GM12878 (cell line): ENCODE measurements around the gene DPP4. TPM values are rescaled to one million over a fixed set of nuclear protein-coding genes. Genes with fewer than 3 reads are reported as not detected.

Source experiments
- CREB1 ChIP-seq: IDR thresholded peaks from 2 replicates; pipeline ENCODE4 v1.6.1; 2012; ENCODE audit warnings: low read depth, mild to moderate bottlenecking, inconsistent platforms
- JUND ChIP-seq: IDR thresholded peaks from 2 replicates; pipeline ENCODE4 v1.6.1; 2012; ENCODE audit warnings: low read depth, mild to moderate bottlenecking, low read length, improper control_type of control experiment, moderate library complexity
- MTA2 ChIP-seq: fragments of 450-650 bp; IDR thresholded peaks from 2 replicates; pipeline ENCODE4 v1.6.1; 2016; ENCODE audit warnings: low read depth, mild to moderate bottlenecking, moderate library complexity
- NBN ChIP-seq: fragments of 450-650 bp; IDR thresholded peaks from 2 replicates; pipeline ENCODE4 v1.6.1; 2016
- NRF1 ChIP-seq: conservative IDR thresholded peaks from 2 replicates; pipeline ENCODE4 v1.6.1; 2011; ENCODE audit warnings: mild to moderate bottlenecking, low read depth, low read length, improper control_type of control experiment
- RFX5 ChIP-seq: IDR thresholded peaks from 2 replicates; pipeline ENCODE4 v1.6.1; 2011; ENCODE audit warnings: low read depth, low read length, improper control_type of control experiment
- SMAD5 ChIP-seq: IDR thresholded peaks from 2 replicates; pipeline ENCODE4 v1.6.1; 2016; ENCODE audit warnings: antibody characterized with exemption, low read depth
- STAT1 ChIP-seq: fragments of 450-650 bp; conservative IDR thresholded peaks from 2 replicates; pipeline ENCODE4 v1.6.1; 2014; ENCODE audit warnings: antibody characterized with exemption, mild to moderate bottlenecking
- ZNF384 ChIP-seq: IDR thresholded peaks from 2 replicates; pipeline ENCODE4 v1.6.1; 2012; ENCODE audit warnings: low read depth, mild to moderate bottlenecking, low read length, improper control_type of control experiment, borderline replicate concordance
- polyA plus RNA-seq, 11 experiments: library from polyadenylated mRNA; depleted of rRNA in 4 of 11; unstranded in 6 of 11; stranded (reverse) in 5 of 11; fragments of >200 nt; fragmentation: Nextera tagmentation in 4 of 11; fragmentation: Illumina TruSeq in 1 of 11; extraction: Ambion mirVana in 4 of 11; extraction: Trizol in 1 of 11; gene quantifications; 1 replicate in 1 of 11; 2 replicates in 10 of 11; pipeline versions ENCODE4 v1.2.1 to v1.2.3, GENCODE V29; 2011 to 2016; ENCODE audit warnings: inconsistent platforms in 2 of 11, missing spikeins in 2 of 11, low read depth in 1 of 11
- total RNA-seq, 4 experiments: library from RNA; depleted of rRNA in 3 of 4; stranded (reverse); fragments of >200 nt in 3 of 4; fragmentation: Illumina TruSeq in 1 of 4; extraction: Trizol in 1 of 4; gene quantifications; 2 replicates each; pipeline versions ENCODE4 v1.2.1 to v1.2.3, GENCODE V29; 2013 to 2021
- TF ChIP-seq, protein P1 (sequence below): fragments of 450-650 bp; formaldehyde crosslinking; IDR thresholded peaks from 2 replicates; pipeline ENCODE4 v1.4.0; 2020; ENCODE audit warnings: mild to moderate bottlenecking, moderate library complexity
- TF ChIP-seq, protein P2 (sequence below): fragments of 150-350 bp; IDR thresholded peaks from 2 replicates; pipeline ENCODE4 v1.6.1; 2016; ENCODE audit warnings: low read depth, low read length
- TF ChIP-seq, protein P3 (sequence below): fragments of 450-650 bp; IDR thresholded peaks from 2 replicates; pipeline ENCODE4 v1.6.1; 2014; ENCODE audit warnings: mild to moderate bottlenecking
- TF ChIP-seq, protein P4 (sequence below): IDR thresholded peaks from 2 replicates; pipeline ENCODE4 v1.6.1; 2011; ENCODE audit warnings: borderline replicate concordance, low read depth, mild to moderate bottlenecking, moderate library complexity, low read length; ENCODE audit not compliant: insufficient read depth, poor library complexity, severe bottlenecking
- TF ChIP-seq, protein P5 (sequence below): IDR thresholded peaks from 2 replicates; pipeline ENCODE4 v1.6.1; 2012; ENCODE audit warnings: improper control_type of control experiment, low read depth, low read length; ENCODE audit not compliant: insufficient replicate concordance

Gene DPP4
- total and polyA plus RNA-seq, 10 of the 15 experiments (the other 5 are each of a cell fraction or from before 2014, with no cell fraction given), result 4.1 to 11.4 (median 9.3) TPM

DNA sequence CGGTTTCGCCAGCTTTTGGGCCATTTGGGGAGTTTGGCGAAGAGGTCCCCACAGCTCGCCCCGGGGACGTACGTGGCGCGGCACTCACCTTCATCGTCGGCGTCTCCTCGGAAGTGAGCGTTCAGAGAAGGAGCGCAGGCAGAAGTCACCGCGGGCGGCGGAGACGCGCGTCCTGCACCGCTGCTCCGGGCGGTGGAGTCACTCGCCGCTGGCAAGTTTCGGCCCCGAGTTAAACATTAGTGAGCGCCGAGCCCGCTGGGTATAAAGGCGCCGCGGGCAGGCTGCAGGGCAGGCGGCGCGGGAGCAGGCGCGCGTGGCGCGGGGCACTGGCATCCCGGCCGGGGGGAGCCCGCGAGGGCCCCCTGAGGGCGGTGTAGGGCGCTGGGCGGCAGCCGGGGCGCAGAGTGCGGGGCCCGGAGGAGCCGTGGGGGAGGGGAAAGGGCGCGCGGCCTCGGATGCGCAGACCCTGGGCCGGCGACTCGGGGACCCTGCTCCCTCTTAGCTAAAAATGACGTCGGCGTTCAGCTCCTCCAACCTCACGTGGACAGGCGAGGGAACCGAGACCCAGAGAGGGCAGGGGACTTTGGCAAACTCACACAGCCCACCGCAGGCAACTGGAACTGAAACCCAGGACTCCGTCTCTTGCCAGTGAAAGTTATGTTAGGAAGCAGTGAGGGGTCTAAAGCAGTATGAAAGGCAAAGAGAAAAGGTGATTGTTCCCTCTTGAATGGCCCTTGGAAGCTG lies at the start of gene DPP4 (continued):
- TF ChIP-seq, protein P1, sequence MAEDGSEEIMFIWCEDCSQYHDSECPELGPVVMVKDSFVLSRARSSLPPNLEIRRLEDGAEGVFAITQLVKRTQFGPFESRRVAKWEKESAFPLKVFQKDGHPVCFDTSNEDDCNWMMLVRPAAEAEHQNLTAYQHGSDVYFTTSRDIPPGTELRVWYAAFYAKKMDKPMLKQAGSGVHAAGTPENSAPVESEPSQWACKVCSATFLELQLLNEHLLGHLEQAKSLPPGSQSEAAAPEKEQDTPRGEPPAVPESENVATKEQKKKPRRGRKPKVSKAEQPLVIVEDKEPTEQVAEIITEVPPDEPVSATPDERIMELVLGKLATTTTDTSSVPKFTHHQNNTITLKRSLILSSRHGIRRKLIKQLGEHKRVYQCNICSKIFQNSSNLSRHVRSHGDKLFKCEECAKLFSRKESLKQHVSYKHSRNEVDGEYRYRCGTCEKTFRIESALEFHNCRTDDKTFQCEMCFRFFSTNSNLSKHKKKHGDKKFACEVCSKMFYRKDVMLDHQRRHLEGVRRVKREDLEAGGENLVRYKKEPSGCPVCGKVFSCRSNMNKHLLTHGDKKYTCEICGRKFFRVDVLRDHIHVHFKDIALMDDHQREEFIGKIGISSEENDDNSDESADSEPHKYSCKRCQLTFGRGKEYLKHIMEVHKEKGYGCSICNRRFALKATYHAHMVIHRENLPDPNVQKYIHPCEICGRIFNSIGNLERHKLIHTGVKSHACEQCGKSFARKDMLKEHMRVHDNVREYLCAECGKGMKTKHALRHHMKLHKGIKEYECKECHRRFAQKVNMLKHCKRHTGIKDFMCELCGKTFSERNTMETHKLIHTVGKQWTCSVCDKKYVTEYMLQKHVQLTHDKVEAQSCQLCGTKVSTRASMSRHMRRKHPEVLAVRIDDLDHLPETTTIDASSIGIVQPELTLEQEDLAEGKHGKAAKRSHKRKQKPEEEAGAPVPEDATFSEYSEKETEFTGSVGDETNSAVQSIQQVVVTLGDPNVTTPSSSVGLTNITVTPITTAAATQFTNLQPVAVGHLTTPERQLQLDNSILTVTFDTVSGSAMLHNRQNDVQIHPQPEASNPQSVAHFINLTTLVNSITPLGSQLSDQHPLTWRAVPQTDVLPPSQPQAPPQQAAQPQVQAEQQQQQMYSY (CRISPR knock-in tag), result no peak
- TF ChIP-seq NBN, result no peak; the same call in 1 of the 2 replicates
- 0 out of 2 replicates have a peak, but pooled peaks have one; percentile 14 for TF ChIP-seq CREB1
- TF ChIP-seq, protein P2, sequence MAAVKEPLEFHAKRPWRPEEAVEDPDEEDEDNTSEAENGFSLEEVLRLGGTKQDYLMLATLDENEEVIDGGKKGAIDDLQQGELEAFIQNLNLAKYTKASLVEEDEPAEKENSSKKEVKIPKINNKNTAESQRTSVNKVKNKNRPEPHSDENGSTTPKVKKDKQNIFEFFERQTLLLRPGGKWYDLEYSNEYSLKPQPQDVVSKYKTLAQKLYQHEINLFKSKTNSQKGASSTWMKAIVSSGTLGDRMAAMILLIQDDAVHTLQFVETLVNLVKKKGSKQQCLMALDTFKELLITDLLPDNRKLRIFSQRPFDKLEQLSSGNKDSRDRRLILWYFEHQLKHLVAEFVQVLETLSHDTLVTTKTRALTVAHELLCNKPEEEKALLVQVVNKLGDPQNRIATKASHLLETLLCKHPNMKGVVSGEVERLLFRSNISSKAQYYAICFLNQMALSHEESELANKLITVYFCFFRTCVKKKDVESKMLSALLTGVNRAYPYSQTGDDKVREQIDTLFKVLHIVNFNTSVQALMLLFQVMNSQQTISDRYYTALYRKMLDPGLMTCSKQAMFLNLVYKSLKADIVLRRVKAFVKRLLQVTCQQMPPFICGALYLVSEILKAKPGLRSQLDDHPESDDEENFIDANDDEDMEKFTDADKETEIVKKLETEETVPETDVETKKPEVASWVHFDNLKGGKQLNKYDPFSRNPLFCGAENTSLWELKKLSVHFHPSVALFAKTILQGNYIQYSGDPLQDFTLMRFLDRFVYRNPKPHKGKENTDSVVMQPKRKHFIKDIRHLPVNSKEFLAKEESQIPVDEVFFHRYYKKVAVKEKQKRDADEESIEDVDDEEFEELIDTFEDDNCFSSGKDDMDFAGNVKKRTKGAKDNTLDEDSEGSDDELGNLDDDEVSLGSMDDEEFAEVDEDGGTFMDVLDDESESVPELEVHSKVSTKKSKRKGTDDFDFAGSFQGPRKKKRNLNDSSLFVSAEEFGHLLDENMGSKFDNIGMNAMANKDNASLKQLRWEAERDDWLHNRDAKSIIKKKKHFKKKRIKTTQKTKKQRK, result no peak
- TF ChIP-seq SMAD5, result no peak
- TF ChIP-seq, protein P3, sequence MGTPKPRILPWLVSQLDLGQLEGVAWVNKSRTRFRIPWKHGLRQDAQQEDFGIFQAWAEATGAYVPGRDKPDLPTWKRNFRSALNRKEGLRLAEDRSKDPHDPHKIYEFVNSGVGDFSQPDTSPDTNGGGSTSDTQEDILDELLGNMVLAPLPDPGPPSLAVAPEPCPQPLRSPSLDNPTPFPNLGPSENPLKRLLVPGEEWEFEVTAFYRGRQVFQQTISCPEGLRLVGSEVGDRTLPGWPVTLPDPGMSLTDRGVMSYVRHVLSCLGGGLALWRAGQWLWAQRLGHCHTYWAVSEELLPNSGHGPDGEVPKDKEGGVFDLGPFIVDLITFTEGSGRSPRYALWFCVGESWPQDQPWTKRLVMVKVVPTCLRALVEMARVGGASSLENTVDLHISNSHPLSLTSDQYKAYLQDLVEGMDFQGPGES, result no peak
- TF ChIP-seq STAT1, result no peak
- TF ChIP-seq NRF1, result no peak
- TF ChIP-seq RFX5, result no peak
- no peak for TF ChIP-seq ZNF384
- TF ChIP-seq JUND, result no peak
- no peak for TF ChIP-seq MTA2
- TF ChIP-seq, protein P4, sequence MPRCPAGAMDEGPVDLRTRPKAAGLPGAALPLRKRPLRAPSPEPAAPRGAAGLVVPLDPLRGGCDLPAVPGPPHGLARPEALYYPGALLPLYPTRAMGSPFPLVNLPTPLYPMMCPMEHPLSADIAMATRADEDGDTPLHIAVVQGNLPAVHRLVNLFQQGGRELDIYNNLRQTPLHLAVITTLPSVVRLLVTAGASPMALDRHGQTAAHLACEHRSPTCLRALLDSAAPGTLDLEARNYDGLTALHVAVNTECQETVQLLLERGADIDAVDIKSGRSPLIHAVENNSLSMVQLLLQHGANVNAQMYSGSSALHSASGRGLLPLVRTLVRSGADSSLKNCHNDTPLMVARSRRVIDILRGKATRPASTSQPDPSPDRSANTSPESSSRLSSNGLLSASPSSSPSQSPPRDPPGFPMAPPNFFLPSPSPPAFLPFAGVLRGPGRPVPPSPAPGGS, result no peak
- TF ChIP-seq, protein P5, sequence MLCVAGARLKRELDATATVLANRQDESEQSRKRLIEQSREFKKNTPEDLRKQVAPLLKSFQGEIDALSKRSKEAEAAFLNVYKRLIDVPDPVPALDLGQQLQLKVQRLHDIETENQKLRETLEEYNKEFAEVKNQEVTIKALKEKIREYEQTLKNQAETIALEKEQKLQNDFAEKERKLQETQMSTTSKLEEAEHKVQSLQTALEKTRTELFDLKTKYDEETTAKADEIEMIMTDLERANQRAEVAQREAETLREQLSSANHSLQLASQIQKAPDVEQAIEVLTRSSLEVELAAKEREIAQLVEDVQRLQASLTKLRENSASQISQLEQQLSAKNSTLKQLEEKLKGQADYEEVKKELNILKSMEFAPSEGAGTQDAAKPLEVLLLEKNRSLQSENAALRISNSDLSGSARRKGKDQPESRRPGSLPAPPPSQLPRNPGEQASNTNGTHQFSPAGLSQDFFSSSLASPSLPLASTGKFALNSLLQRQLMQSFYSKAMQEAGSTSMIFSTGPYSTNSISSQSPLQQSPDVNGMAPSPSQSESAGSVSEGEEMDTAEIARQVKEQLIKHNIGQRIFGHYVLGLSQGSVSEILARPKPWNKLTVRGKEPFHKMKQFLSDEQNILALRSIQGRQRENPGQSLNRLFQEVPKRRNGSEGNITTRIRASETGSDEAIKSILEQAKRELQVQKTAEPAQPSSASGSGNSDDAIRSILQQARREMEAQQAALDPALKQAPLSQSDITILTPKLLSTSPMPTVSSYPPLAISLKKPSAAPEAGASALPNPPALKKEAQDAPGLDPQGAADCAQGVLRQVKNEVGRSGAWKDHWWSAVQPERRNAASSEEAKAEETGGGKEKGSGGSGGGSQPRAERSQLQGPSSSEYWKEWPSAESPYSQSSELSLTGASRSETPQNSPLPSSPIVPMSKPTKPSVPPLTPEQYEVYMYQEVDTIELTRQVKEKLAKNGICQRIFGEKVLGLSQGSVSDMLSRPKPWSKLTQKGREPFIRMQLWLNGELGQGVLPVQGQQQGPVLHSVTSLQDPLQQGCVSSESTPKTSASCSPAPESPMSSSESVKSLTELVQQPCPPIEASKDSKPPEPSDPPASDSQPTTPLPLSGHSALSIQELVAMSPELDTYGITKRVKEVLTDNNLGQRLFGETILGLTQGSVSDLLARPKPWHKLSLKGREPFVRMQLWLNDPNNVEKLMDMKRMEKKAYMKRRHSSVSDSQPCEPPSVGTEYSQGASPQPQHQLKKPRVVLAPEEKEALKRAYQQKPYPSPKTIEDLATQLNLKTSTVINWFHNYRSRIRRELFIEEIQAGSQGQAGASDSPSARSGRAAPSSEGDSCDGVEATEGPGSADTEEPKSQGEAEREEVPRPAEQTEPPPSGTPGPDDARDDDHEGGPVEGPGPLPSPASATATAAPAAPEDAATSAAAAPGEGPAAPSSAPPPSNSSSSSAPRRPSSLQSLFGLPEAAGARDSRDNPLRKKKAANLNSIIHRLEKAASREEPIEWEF, result no peak
